Fibroblast of lung (primary cell): Measurements from ENCODE around the gene METRNL. TPM values are rescaled to one million over a fixed set of nuclear protein-coding genes. Genes with fewer than 3 reads are reported as not detected.
"Not testable (repeated sequence)": the region's sequence is repeated elsewhere in the genome, so short reads cannot be mapped to it uniquely, and the experiment has no call there.

Source experiments
- DNase-seq, 2 donors: peaks; one replicate each; pipeline versions ENCODE4 v3.0.0 to v3.0.0-alpha.2; 2010; ENCODE audit warnings: low read depth in 2 of 2
- H2AFZ ChIP-seq: 2 replicates; pipeline ENCODE4 v1.5.1; 2012; ENCODE audit warnings: low read length, control low read depth, inconsistent platforms
- H3K27ac ChIP-seq: 2 replicates; pipeline ENCODE4 v1.5.1; 2011; ENCODE audit warnings: low read length, control low read depth; ENCODE audit not compliant: insufficient read depth
- H3K27me3 ChIP-seq: 2 replicates; pipeline ENCODE4 v1.5.1; 2011; ENCODE audit warnings: mild to moderate bottlenecking, low read length; ENCODE audit not compliant: control insufficient read depth, insufficient read depth
- H3K36me3 ChIP-seq: 2 replicates; pipeline ENCODE4 v1.5.1; 2011; ENCODE audit warnings: low read length; ENCODE audit not compliant: control insufficient read depth, insufficient read depth
- H3K4me1 ChIP-seq: 2 replicates; pipeline ENCODE4 v1.5.1; 2011; ENCODE audit warnings: low read length; ENCODE audit not compliant: control insufficient read depth, insufficient read depth; ENCODE audit errors: extremely low read depth
- H3K4me2 ChIP-seq: 2 replicates; pipeline ENCODE4 v1.5.1; 2011; ENCODE audit warnings: low read length, control low read depth; ENCODE audit not compliant: insufficient read depth; ENCODE audit errors: extremely low read depth
- H3K4me3 ChIP-seq, 4 experiments: fragments of 200-600 bp in 1 of 4; sonication (generic) in 1 of 4; replicated peaks in 1 of 4; 2 replicates each; pipeline ENCODE4 v1.5.1; 2011 to 2016; ENCODE audit warnings: low read length in 4 of 4, low read depth in 3 of 4, mild to moderate bottlenecking in 3 of 4, control low read depth in 2 of 4, inconsistent platforms in 1 of 4, mixed read lengths in 1 of 4; ENCODE audit not compliant: insufficient read depth in 1 of 4; ENCODE audit errors: control extremely low read depth in 1 of 4
- H3K79me2 ChIP-seq: 2 replicates; pipeline ENCODE4 v1.5.1; 2012; ENCODE audit warnings: mild to moderate bottlenecking, low read length, inconsistent platforms; ENCODE audit not compliant: control insufficient read depth, insufficient read depth
- H3K9ac ChIP-seq: 2 replicates; pipeline ENCODE4 v1.5.1; 2011; ENCODE audit warnings: mild to moderate bottlenecking, low read length, control low read depth; ENCODE audit not compliant: insufficient read depth
- H3K9me3 ChIP-seq: 2 replicates; pipeline ENCODE4 v1.5.1; 2012; ENCODE audit warnings: low read depth, low read length; ENCODE audit not compliant: control insufficient read depth, insufficient read depth
- H4K20me1 ChIP-seq: 2 replicates; pipeline ENCODE4 v1.5.1; 2011; ENCODE audit warnings: low read length; ENCODE audit not compliant: control insufficient read depth, insufficient read depth; ENCODE audit errors: extremely low read depth
- CTCF ChIP-seq, 2 donors: IDR thresholded peaks in 1 of 2; conservative IDR thresholded peaks in 1 of 2; 1 replicate in 1 of 2; 2 replicates in 1 of 2; pipeline ENCODE4 v1.5.1; 2011 to 2012; ENCODE audit warnings: low read length in 2 of 2, control low read depth in 1 of 2, inconsistent platforms in 1 of 2, low read depth in 1 of 2, mild to moderate bottlenecking in 1 of 2
- EZH2 ChIP-seq: IDR thresholded peaks from 2 replicates; pipeline ENCODE4 v1.5.1; 2012; ENCODE audit warnings: low read length, control low read depth, mild to moderate bottlenecking; ENCODE audit errors: missing control alignments
- polyA plus RNA-seq, 2 donors: library from polyadenylated mRNA; depleted of rRNA in 1 of 2; stranded (reverse) in 1 of 2; unstranded in 1 of 2; fragments of >200 nt; gene quantifications; 2 replicates each; pipeline ENCODE4 v1.2.1, GENCODE V29; 2011 to 2012; ENCODE audit warnings: missing spikeins in 1 of 2
- total RNA-seq: library from RNA; depleted of rRNA; stranded (reverse); fragments of >200 nt; gene quantifications from 2 replicates; pipeline ENCODE4 v1.2.1, GENCODE V29; 2014

METRNL gene
- total and polyA plus RNA-seq, 2 donors (not counting 1 experiment from before 2014, with no cell fraction given) = 27.0 to 120 TPM

GRCh38 chr17:83042522-83043158 is 36.8 kb upstream of the METRNL start:
- Histone ChIP-seq H3K9me3 (no peaks in the 10 kb centered on the region), H3K27ac (no peak overlapping the region), H3K4me2 (no peak overlapping the region), H3K27me3 (no peaks in the 10 kb centered on the region), H3K4me3 (no peak overlapping the region), H3K4me1 (no peaks in the 10 kb centered on the region), H4K20me1 (no peaks in the 10 kb centered on the region), H3K36me3 (no peaks in the 10 kb centered on the region), H3K9ac (no peak overlapping the region), H3K79me2 (no peaks in the 10 kb centered on the region), H2AFZ (no peak overlapping the region)
- TF ChIP-seq EZH2 (no peak), CTCF (conservative IDR thresholded peaks at IDR 0.05 in 1 of 2, IDR thresholded peaks at IDR 0.05 in 1 of 2; ENCODE audit: low read depth in 1 of 2, low read length in 2 of 2) (no peak)
- DNase-seq = no peak

GRCh38 chr17:83044479-83044878 is 34.9 kb upstream of the METRNL start:
- H2AFZ ChIP-seq, H3K9ac ChIP-seq, DNase-seq, H4K20me1 ChIP-seq, H3K4me2 ChIP-seq, H3K27ac ChIP-seq, H3K79me2 ChIP-seq, H3K9me3 ChIP-seq, H3K4me3 ChIP-seq, H3K27me3 ChIP-seq, H3K36me3 ChIP-seq, H3K4me1 ChIP-seq: not testable (repeated sequence)

- TF ChIP-seq CTCF (conservative IDR thresholded peaks at IDR 0.05 in 1 of 2, IDR thresholded peaks at IDR 0.05 in 1 of 2; ENCODE audit: low read depth in 1 of 2, low read length in 2 of 2) (no peak), EZH2 (no peak)
These were observed 32.8 kb upstream of the METRNL start for GRCh38 chr17:83046448-83047181.

More at GRCh38 chr17:83046448-83047181, 32.8 kb upstream of the METRNL start:
- Histone ChIP-seq H3K4me1 (peaks cover 4% of the 10 kb centered on the region), H3K9me3 (no peaks in the 10 kb centered on the region), H3K27ac (no peak overlapping the region), H2AFZ (no peak overlapping the region), H3K4me3 (no peak overlapping the region), H3K36me3 (no peaks in the 10 kb centered on the region), H4K20me1 (no peaks in the 10 kb centered on the region), H3K27me3 (no peaks in the 10 kb centered on the region), H3K79me2 (no peaks in the 10 kb centered on the region), H3K9ac (no peak overlapping the region), H3K4me2 (no peak overlapping the region)
- no peak for DNase-seq
